ENCODE measurements around the gene TFAM.
"Not testable (repeated sequence)": the region's sequence is repeated elsewhere in the genome, so short reads cannot be mapped to it uniquely, and the experiment has no call there.

DNA sequence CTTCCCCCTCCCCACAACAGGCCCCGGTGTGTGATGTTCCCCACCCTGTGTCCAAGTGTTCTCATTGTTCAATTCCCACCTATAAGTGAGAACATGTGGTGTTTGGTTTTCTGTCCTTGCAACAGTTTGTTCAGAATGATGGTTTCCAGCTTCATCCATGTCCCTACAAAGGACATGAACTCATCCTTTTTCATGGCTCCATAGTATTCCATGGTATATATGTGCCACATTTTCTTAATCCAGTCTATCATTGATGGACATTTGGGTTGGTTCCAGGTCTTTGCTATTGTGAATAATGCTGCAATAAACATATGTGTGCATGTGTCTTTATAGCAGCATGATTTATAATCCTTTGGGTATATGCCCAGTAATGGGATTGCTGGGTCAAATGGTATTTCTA lies 43.2 kb downstream of the TFAM start:
- not testable (repeated sequence) for TF ChIP-seq POLR2AphosphoS5, POLR2A (IDR thresholded peaks at IDR 0.05)

Measured in upper lobe of left lung (tissue), 4 donors.